ENCODE data around the gene RNF10. TPM values are rescaled to one million over a fixed set of nuclear protein-coding genes. Genes with fewer than 3 reads are reported as not detected.

RNF10 gene
- total RNA-seq, 2 experiments from 2014 or later = 159 to 166 TPM

GRCh38 chr12:120554678-120555077 lies 20.5 kb downstream of the RNF10 start:
- Mint-ChIP-seq H3K4me1 (ENCODE audit: low read depth) (peaks cover 2% of the 10 kb centered on the region), H3K27ac (no peak overlapping the region), H3K4me3 (no peak overlapping the region), H3K36me3 (ENCODE audit: low read depth) (peaks cover 18% of the 10 kb centered on the region), H3K27me3 (ENCODE audit: low read depth) (no peaks in the 10 kb centered on the region), H3K9me3 (no peaks in the 10 kb centered on the region)
- DNase-seq = no peak
- CTCF ChIA-PET = no interaction called here
- intact Hi-C loops (cut with micrococcal nuclease) = no loop called here

- no peaks in the 10 kb centered on the region for H3K27me3 Mint-ChIP-seq (ENCODE audit: low read depth)
- CTCF ChIA-PET = no interaction called here
- no peak overlapping the region for H3K4me3 Mint-ChIP-seq
- no peaks in the 10 kb centered on the region for H3K4me1 Mint-ChIP-seq (ENCODE audit: low read depth)
- H3K36me3 Mint-ChIP-seq (ENCODE audit: low read depth) = peaks cover 25% of the 10 kb centered on the region
- H3K9me3 Mint-ChIP-seq = no peaks in the 10 kb centered on the region
- intact Hi-C loops (cut with micrococcal nuclease) = no loop called here
- H3K27ac Mint-ChIP-seq = no peak overlapping the region
- DNase-seq = no peak
Measured at GRCh38 chr12:120557589-120557988, 23.4 kb downstream of the RNF10 start.

- DNase-seq = no peak
- H3K27ac Mint-ChIP-seq = no peak overlapping the region
- no peaks in the 10 kb centered on the region for H3K27me3 Mint-ChIP-seq (ENCODE audit: low read depth)
- no peak overlapping the region for H3K4me3 Mint-ChIP-seq
- CTCF ChIA-PET = no interaction called here
- H3K9me3 Mint-ChIP-seq = no peaks in the 10 kb centered on the region
- intact Hi-C loops (cut with micrococcal nuclease) = no loop called here
- no peaks in the 10 kb centered on the region for H3K4me1 Mint-ChIP-seq (ENCODE audit: low read depth)
- H3K36me3 Mint-ChIP-seq (ENCODE audit: low read depth) = peaks cover 43% of the 10 kb centered on the region
Measured at GRCh38 chr12:120562906-120563305, 28.8 kb downstream of the RNF10 start.

GRCh38 chr12:120563495-120563894 lies 29.3 kb downstream of the RNF10 start:
- peaks cover 43% of the 10 kb centered on the region for H3K36me3 Mint-ChIP-seq (ENCODE audit: low read depth)
- no peak for DNase-seq
- H3K9me3 Mint-ChIP-seq = no peaks in the 10 kb centered on the region
- CTCF ChIA-PET = no interaction called here
- H3K27me3 Mint-ChIP-seq (ENCODE audit: low read depth) = no peaks in the 10 kb centered on the region
- H3K27ac Mint-ChIP-seq = no peak overlapping the region
- H3K4me1 Mint-ChIP-seq (ENCODE audit: low read depth) = no peaks in the 10 kb centered on the region
- no peak overlapping the region for H3K4me3 Mint-ChIP-seq
- intact Hi-C loops (cut with micrococcal nuclease) = no loop called here

- H3K4me3 Mint-ChIP-seq = no peak overlapping the region
- no peaks in the 10 kb centered on the region for H3K4me1 Mint-ChIP-seq (ENCODE audit: low read depth)
- H3K27me3 Mint-ChIP-seq (ENCODE audit: low read depth) = no peaks in the 10 kb centered on the region
- CTCF ChIA-PET = interaction anchor here (1.0 to 2.5 kb wide), 2 partner anchors 10 to 75 kb away, joined by 3 to 8 read pairs; partner anchors contain the start of gene POP5
- no peak for DNase-seq
- no peaks in the 10 kb centered on the region for H3K9me3 Mint-ChIP-seq
- H3K36me3 Mint-ChIP-seq (ENCODE audit: low read depth) = peaks cover 33% of the 10 kb centered on the region
- intact Hi-C loops (cut with micrococcal nuclease) = no loop called here
- H3K27ac Mint-ChIP-seq = no peak overlapping the region
Measured at GRCh38 chr12:120571299-120571698, 37.1 kb downstream of the RNF10 start.

GRCh38 chr12:120573560-120573959 lies 39.4 kb downstream of the RNF10 start:
- Mint-ChIP-seq H3K27ac (no peak overlapping the region), H3K9me3 (no peaks in the 10 kb centered on the region), H3K36me3 (ENCODE audit: low read depth) (peaks cover 37% of the 10 kb centered on the region), H3K27me3 (ENCODE audit: low read depth) (no peaks in the 10 kb centered on the region), H3K4me3 (no peak overlapping the region), H3K4me1 (ENCODE audit: low read depth) (no peaks in the 10 kb centered on the region)
- intact Hi-C loops (cut with micrococcal nuclease) = no loop called here
- CTCF ChIA-PET = interaction anchor here (0.6 kb wide), 1 partner anchor 367 kb away, joined by 3 read pairs; no protein-coding TSS in a partner anchor
- DNase-seq = no peak

GRCh38 chr12:120574106-120574505 lies 40.0 kb downstream of the RNF10 start:
- H3K4me3 Mint-ChIP-seq = no peak overlapping the region
- H3K27ac Mint-ChIP-seq = no peak overlapping the region
- DNase-seq = no peak
- H3K27me3 Mint-ChIP-seq (ENCODE audit: low read depth) = no peaks in the 10 kb centered on the region
- peaks cover 38% of the 10 kb centered on the region for H3K36me3 Mint-ChIP-seq (ENCODE audit: low read depth)
- CTCF ChIA-PET = interaction anchor here (0.6 kb wide), 1 partner anchor 366 kb away, joined by 3 read pairs; no protein-coding TSS in a partner anchor
- H3K9me3 Mint-ChIP-seq = no peaks in the 10 kb centered on the region
- intact Hi-C loops (cut with micrococcal nuclease) = no loop called here
- H3K4me1 Mint-ChIP-seq (ENCODE audit: low read depth) = peaks cover under 1% of the 10 kb centered on the region

GRCh38 chr12:120579179-120579578 lies 45.0 kb downstream of the RNF10 start:
- H3K4me3 Mint-ChIP-seq = no peak overlapping the region
- H3K36me3 Mint-ChIP-seq (ENCODE audit: low read depth) = peaks cover 29% of the 10 kb centered on the region
- intact Hi-C loops (cut with micrococcal nuclease) = no loop called here
- H3K4me1 Mint-ChIP-seq (ENCODE audit: low read depth) = peaks cover 39% of the 10 kb centered on the region
- H3K9me3 Mint-ChIP-seq = no peaks in the 10 kb centered on the region
- DNase-seq = no peak
- H3K27me3 Mint-ChIP-seq (ENCODE audit: low read depth) = peaks cover 6% of the 10 kb centered on the region
- H3K27ac Mint-ChIP-seq = no peak overlapping the region
- CTCF ChIA-PET = interaction anchor here (7.2 kb wide), 1 partner anchor 69 kb away, joined by 129 read pairs; no protein-coding TSS in a partner anchor

- Mint-ChIP-seq H3K4me3 (peak within 1 kb of the TSS; percentile 98), H3K27ac (peak within 1 kb of the TSS; percentile 89), H3K27me3 (ENCODE audit: low read depth) (peaks cover 8% of the 10 kb centered on the region), H3K36me3 (ENCODE audit: low read depth) (peaks cover 23% of the 10 kb centered on the region), H3K4me1 (ENCODE audit: low read depth) (peaks cover 41% of the 10 kb centered on the region), H3K9me3 (no peaks in the 10 kb centered on the region)
- peak; percentile 97 for DNase-seq
- CTCF ChIA-PET = interaction anchor here (0.6 to 7.2 kb wide), 14 partner anchors 10 to 759 kb away, joined by 3 to 129 read pairs (median 4); no protein-coding TSS in a partner anchor
- intact Hi-C loops (cut with micrococcal nuclease) = loop anchor here (1.0 to 10.0 kb wide), 12 partner anchors 47 to 634 kb away; partner anchors contain the start of genes ACADS, COX6A1, DYNLL1 and P2RX4
Measured at GRCh38 chr12:120580787-120581723, 46.9 kb downstream of the RNF10 start, which contains the start of gene POP5. POP5 (minus strand) TSS chr12:120581402; CDS start chr12:120581362, 40 bp downstream.

- H3K4me1 Mint-ChIP-seq (ENCODE audit: low read depth) = peaks cover 41% of the 10 kb centered on the region
- intact Hi-C loops (cut with micrococcal nuclease) = loop anchor here (1.0 to 10.0 kb wide), 12 partner anchors 48 to 633 kb away; partner anchors contain the start of genes ACADS, COX6A1, DYNLL1 and P2RX4
- DNase-seq = peak; percentile 25
- CTCF ChIA-PET = interaction anchor here (0.6 to 7.2 kb wide), 17 partner anchors 44 to 753 kb away, joined by 3 to 129 read pairs (median 5); partner anchors contain the start of gene ACADS
- H3K27ac Mint-ChIP-seq = peak overlapping the region; percentile 89
- H3K36me3 Mint-ChIP-seq (ENCODE audit: low read depth) = peaks cover 20% of the 10 kb centered on the region
- no peaks in the 10 kb centered on the region for H3K9me3 Mint-ChIP-seq
- peaks cover 8% of the 10 kb centered on the region for H3K27me3 Mint-ChIP-seq (ENCODE audit: low read depth)
- peak overlapping the region; percentile 98 for H3K4me3 Mint-ChIP-seq
Measured at GRCh38 chr12:120581998-120582397, 47.8 kb downstream of the RNF10 start.

GRCh38 chr12:120583478-120584030 lies 49.4 kb downstream of the RNF10 start:
- Mint-ChIP-seq H3K27ac (no peak overlapping the region), H3K9me3 (no peaks in the 10 kb centered on the region), H3K27me3 (ENCODE audit: low read depth) (peaks cover 8% of the 10 kb centered on the region), H3K36me3 (ENCODE audit: low read depth) (peaks cover 13% of the 10 kb centered on the region), H3K4me3 (peak overlapping the region; percentile 72), H3K4me1 (ENCODE audit: low read depth) (peaks cover 41% of the 10 kb centered on the region)
- intact Hi-C loops (cut with micrococcal nuclease) = loop anchor here (1.0 to 10.0 kb wide), 9 partner anchors 66 to 631 kb away; partner anchors contain the start of genes ACADS and P2RX4
- CTCF ChIA-PET = interaction anchor here (0.6 to 7.2 kb wide), 26 partner anchors 11 to 433 kb away, joined by 3 to 129 read pairs (median 4); partner anchors contain the start of genes ACADS and C12orf43
- peak; percentile 90 for DNase-seq
